ENCODE measurements around the gene MYO18A.

DNA sequence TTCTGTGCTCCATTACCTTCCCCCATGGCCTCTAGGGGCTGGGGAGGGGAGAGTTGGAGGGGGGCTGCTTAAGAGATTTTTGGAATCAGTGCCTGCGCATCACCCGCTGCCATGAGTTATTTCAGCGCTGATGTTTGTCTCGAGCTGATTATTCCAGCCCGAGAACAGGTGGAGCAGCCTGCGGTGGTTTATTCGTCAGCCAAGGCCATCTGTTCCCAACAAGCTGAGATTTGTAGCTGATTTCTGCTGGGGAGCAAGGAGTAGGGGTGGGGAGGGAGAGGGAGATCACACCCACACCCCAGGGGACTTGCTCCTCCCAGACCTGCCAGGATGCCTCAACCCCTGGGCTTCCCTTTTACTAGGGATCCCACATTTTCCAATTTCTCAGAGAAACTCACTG, 114.2 kb downstream of the MYO18A start:
- TF ChIP-seq, protein P1, sequence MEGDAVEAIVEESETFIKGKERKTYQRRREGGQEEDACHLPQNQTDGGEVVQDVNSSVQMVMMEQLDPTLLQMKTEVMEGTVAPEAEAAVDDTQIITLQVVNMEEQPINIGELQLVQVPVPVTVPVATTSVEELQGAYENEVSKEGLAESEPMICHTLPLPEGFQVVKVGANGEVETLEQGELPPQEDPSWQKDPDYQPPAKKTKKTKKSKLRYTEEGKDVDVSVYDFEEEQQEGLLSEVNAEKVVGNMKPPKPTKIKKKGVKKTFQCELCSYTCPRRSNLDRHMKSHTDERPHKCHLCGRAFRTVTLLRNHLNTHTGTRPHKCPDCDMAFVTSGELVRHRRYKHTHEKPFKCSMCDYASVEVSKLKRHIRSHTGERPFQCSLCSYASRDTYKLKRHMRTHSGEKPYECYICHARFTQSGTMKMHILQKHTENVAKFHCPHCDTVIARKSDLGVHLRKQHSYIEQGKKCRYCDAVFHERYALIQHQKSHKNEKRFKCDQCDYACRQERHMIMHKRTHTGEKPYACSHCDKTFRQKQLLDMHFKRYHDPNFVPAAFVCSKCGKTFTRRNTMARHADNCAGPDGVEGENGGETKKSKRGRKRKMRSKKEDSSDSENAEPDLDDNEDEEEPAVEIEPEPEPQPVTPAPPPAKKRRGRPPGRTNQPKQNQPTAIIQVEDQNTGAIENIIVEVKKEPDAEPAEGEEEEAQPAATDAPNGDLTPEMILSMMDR (IDR thresholded peaks at IDR 0.05; ENCODE audit: insufficient read depth, low read depth, low read length): no peak
- TF ChIP-seq EZH2 (IDR thresholded peaks at IDR 0.05; ENCODE audit: insufficient read depth, low read length): no peak
